GM18520 (cell line): ENCODE data around the gene FLRT1.

Experiments used
- ATAC-seq: cut with Tn5 transposase; IDR thresholded peaks from one replicate; pipeline ENCODE4 v1.9.1; 2021; ENCODE audit not compliant: unreplicated experiment

The FLRT1 gene

GRCh38 chr11:64035576-64035975 is at the start of gene FLRT1:
Gene FLRT1 (plus strand): TSS chr11:64035931. CDS start chr11:64116268, 80,337 bp downstream.
- no peak for ATAC-seq

DNA sequence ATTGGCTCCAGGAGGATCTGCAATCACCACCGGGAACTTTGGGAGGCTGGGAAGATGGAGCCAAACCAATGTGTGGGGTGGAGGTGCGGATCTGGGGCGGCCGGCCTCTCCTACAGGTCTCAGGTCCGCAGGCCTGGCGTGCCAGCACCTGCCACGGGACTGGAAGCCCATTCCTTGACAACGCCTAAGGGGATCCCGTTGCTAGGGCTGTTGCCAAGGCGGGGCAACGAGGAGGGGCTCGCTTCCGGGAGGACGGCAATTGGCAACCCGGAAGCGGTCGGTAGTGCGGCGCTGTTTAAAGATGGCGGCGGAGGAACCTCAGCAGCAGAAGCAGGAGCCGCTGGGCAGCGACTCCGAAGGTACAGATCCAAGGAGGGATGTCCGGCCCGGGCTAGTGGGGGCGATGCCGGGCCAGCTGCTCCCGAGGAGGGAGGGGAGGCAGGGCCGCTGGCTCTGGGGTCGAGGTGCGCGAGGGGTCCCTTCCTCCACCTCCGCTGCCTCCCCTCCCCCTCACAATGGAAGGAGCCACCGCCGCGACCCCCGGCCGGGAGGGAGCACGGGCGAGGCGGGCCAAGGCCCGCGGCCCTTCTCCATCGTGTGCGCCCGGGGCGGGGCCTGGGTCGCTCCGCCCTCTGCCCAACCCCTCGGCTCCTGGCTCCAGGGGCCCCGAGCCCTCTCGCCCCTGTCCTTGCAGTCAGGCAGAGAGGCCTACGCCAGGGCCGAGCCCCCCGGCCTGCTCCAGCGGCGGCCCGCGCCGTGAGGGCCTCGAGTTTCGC is 49.4 kb upstream of the FLRT1 start, which contains the start of gene OTUB1:
Gene OTUB1, plus strand, starts transcription at position 283 of the 776 bp plus-strand sequence. Its CDS starts 19 bp downstream, at position 302.
- ATAC-seq: peak; percentile 74

DNA sequence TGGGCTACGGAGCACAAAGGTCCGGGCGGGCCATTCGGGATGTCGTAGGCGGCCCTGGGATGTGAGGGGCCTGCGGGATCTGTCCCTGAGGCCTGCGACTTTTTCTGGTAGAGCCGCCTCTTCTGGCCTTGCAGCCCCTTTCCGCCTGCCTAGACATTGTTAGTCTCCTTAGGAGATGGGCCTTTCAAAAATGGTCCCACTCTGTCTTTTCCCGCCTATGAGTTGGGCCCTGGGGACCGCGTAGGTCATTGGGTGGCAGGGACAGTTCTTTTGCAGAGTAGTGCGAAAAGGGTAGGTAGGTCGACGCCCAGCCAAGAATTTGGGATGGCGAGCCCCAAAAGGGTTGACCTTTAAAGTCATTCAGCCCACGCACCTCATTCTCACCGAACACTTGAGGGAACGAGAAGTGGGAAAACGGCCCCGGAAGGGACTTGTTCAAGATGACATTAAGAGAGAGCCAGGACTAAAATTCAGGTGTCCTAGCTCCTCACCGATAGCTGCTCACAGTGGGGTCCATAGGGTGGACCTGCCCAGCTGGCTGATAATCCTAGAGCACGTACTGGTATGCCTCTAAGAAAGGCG is 48.7 kb upstream of the FLRT1 start:
- no peak for ATAC-seq

GRCh38 chr11:63991558-63991957 is 44.2 kb upstream of the FLRT1 start:
- no peak for ATAC-seq

DNA sequence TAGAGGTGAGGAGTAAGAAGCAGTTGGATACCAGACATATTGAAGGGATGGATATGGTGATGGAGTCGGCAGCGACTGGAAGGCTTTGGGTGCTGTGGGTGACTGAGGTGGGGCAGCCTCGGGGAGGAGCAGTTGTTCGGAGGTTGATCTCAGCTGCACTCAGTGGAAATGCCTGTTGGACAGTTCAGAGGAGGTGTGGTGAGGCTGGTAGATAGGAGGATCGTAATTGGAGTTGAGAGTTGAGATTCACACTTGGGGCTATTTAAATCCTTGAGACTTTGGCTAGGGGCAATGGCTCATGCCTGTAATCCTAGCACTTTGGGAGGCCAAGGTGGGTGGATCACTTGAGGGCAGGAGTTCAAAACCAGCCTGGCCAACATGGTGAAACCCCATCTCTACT is 42.6 kb upstream of the FLRT1 start:
- no peak for ATAC-seq

DNA sequence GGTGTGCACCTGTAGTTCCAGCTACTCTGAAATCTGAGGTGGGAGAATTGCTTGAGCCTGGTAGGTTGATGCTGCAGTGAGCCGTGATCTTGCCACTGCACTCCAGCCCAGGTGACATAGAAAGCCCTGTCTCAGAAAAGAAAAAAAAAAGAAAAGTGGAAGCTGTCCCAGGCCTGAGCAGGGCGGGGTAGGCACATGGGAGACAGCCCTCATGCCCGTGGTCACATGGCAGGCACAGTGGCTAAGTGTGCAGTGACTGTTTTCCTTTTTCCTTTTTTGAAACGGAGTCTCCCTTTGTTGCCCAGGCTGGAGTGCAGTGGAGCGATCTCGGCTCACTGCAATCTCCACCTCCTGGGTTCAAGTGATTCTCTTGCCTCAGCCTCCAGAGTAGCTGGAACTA is 41.7 kb upstream of the FLRT1 start:
- no peak for ATAC-seq

- ATAC-seq: no peak
These were observed 39.2 kb upstream of the FLRT1 start for GRCh38 chr11:63996512-63996911.

DNA sequence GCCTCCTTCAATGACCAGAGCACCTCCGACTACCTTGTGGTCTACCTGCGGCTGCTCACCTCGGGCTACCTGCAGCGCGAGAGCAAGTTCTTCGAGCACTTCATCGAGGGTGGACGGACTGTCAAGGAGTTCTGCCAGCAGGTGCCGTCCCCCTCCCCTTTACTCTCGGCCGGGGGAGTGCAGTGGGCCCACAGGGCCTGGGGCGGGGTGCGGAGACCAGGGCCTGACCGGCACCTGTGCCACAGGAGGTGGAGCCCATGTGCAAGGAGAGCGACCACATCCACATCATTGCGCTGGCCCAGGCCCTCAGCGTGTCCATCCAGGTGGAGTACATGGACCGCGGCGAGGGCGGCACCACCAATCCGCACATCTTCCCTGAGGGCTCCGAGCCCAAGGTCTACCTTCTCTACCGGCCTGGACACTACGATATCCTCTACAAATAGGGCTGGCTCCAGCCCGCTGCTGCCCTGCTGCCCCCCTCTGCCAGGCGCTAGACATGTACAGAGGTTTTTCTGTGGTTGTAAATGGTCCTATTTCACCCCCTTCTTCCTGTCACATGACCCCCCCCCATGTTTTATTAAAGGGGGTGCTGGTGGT is 38.5 kb upstream of the FLRT1 start:
- no peak for ATAC-seq

DNA sequence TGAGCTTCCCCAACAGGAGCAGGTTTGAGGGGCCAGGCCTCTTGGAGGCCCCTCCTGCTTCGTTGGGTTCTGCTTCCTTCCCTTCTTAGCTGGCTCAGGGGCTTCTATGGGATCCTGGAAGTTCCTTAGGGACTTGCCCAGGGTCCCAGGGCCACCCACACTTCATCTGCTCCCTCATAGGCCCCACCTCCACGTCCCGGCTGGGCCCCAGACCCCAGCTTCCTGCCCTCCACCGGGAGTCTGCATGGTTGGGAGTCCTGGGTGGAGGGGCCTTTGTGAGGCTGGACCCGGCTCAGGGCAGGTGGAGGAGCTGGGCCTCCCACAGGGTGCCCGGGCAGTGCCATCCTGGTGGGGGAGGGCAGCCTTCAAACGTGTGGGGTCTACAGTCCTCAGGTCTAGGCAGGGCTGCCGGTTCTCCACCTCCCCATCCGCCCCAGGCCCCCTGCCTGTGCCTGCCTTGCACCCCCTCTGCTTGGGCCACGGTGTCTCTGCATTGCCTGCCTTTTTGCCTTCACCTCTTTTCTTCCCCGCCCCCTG is 37.9 kb upstream of the FLRT1 start:
- ATAC-seq: no peak

- ATAC-seq: no peak
These were observed 37.0 kb upstream of the FLRT1 start for GRCh38 chr11:63998558-63999348.

GRCh38 chr11:63999349-64000025 is 36.2 kb upstream of the FLRT1 start:
- ATAC-seq: no peak

- no peak for ATAC-seq
These were observed 35.5 kb upstream of the FLRT1 start for GRCh38 chr11:64000026-64000739.

- no peak for ATAC-seq
These were observed 34.8 kb upstream of the FLRT1 start for GRCh38 chr11:64000740-64001483.

DNA sequence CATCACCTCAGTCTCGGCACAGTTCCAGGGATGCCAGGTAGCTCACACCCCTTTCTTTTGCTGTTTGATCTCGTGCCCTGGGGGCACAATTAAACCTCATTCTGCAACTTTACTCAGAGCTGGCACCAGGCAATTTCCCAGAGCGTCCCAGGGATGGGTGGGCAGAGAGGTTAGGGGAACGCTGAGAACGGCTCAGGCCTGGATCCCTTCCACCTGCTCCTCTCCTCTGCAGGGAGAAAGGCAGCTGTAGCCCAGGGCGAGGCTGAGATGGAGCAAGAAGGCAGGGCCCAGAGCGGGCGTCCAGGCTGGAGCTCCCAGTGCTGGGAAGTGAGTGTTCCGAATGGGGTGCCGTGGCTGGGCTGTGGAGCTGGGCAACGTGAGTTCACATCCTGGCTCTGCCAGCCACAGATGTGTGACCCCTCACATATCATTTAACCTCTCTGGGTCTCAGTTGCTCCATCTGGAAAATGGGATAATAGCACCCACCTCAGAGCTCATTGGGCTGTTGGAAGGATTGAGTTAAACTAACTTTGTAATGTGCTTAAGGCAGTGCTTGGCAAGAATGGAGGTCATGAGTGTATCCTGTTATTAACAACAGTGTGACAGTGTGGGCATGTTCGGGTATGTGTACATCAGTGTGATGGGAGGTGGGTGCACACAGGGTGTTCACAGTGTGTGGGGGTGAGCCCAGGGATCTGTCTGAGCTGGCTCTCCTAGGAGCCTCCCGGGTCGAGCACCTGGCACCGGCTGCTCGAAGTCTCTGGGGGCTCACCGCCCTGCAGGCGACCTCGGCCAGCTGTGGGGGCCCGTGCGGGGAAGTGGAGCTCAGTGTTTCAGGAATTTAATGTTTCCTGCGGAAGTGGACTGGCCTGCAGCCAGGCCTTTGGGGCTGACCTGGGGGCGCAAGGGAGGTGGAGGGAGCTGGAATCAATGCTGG is 34.0 kb upstream of the FLRT1 start:
- no peak for ATAC-seq

- ATAC-seq: no peak
These were observed 31.7 kb upstream of the FLRT1 start for GRCh38 chr11:64003807-64004589.

- no peak for ATAC-seq
These were observed 31.1 kb upstream of the FLRT1 start for GRCh38 chr11:64004590-64004984.

DNA sequence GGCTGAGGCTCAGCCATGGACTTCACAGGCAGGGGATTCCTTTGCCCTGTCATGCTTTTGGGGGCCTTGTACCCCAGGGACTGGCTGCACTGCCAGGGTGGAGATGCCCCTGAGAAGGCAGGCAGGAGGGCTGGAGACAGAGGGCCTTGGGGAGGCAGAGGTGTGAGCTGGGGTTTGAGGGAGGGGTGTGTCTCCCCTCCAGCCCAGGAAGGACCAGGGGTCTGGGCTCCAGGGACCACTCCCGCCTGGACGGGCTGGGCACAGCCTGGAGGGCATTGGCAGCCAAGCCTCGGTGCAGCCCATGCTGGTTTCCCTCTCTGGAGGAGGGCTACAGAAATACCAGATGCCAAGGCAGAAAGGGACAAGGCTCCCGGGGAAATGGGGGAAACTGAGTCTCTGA is 30.0 kb upstream of the FLRT1 start:
- no peak for ATAC-seq
